NCI-H2227 treated with DMSO at 0.1 percent for 48 hours (cell line): ENCODE measurements around the gene ABCA7.

ENCODE experiments used
- DNase-seq: peaks from one replicate; lab custom pipeline; 2025; lab: John Stamatoyannopoulos, UW

Gene ABCA7

GRCh38 chr19:1072371-1073015 is 32.6 kb downstream of the ABCA7 start:
- DNase-seq: no peak

DNA sequence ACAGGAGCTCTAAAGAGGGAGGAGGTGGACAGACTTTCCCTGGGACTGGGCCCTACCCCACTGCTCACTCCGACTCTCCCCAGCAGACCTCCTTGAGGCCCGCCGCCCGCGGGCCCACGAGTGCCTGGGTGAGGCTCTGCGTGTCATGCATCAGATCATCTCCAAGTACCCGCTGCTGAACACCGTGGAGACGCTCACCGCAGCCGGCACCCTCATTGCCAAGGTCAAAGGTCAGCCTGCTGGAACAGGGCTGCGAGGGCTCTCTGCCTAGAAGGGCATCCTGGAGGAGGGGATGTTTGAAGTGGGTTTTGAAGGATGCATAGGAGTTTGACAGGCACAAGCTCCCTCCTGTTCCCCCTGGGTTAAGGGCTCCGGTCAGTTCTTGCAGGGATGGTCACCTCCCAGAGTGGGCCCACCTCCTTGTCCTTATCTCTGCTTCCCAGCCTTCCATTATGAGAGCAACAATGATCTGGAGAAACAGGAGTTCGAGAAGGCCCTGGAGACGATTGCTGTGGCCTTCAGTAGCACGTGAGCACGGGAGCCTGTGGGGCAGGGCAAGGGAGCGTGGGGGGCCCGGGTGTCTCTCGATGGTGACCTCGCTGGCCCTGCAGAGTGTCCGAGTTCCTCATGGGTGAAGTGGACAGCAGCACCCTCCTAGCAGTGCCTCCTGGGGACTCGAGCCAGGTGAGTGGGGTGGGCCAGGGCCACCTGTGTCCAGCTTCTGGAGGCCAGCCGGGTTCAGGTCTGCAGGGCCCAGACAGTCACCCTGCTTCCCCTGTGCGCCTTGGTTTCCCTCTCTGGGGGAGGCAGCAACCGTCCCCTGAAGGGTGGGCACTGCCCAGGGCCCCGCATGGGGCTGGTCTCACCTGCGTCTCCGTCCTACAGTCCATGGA is 33.4 kb downstream of the ABCA7 start:
- DNase-seq: no peak

GRCh38 chr19:1073956-1074517 is 34.1 kb downstream of the ABCA7 start:
- no peak for DNase-seq

DNA sequence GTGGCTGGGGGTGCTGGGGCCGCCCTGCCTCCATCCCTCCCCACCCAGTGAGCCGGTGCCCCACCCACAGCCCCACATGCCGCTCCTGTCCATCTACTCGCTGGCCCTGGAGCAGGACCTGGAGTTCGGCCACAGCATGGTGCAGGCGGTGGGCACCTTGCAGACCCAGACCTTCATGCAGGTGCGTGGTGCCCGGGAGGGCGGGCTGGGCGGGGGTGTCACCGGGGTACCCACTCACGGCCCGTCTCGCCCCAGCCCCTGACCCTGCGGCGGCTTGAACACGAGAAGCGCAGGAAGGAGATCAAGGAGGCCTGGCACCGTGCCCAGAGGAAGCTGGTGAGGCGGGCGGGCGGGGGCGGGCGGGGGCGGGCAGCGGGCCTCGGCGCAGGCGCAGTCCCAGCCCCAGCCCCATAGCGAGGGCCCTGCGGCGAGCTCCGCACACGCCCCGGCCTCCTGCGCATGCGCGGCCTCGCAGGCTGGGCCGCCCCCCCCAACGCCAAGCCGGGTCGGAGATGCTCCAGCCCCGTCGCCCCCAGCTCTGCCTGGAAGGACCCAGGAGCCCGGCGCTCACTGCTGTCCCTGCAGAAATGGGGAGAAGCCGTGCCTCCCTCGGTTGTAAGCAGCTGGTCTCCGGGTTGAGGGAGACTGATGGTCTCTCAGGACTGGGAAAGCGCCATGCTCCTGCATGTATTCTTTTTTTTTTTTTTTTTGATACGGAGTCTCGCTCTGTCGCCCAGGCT is 34.8 kb downstream of the ABCA7 start:
- DNase-seq: peak; percentile 59

- DNase-seq: no peak
Measured at GRCh38 chr19:1076046-1076386, 36.1 kb downstream of the ABCA7 start.

DNA sequence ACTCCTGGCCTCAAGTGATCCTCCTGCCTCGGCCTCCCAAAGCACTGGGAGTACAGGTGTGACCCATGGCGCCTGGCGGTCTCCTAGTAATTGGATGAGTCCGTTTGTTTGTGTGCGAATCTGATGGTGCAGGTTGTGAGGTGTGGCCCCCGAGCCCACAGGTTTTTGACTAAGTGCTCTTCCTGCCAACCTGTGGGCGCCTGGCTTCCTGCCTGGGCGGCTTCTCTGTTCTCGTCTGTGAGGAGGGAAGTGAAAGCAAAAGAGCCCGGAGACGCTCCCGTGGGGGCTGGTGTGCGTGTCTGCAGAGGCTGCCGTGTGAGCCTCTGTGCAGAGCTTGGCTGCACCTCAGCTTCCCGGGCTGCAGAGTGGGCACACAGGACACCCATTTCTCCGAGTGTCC is 37.0 kb downstream of the ABCA7 start:
- DNase-seq: no peak

DNA sequence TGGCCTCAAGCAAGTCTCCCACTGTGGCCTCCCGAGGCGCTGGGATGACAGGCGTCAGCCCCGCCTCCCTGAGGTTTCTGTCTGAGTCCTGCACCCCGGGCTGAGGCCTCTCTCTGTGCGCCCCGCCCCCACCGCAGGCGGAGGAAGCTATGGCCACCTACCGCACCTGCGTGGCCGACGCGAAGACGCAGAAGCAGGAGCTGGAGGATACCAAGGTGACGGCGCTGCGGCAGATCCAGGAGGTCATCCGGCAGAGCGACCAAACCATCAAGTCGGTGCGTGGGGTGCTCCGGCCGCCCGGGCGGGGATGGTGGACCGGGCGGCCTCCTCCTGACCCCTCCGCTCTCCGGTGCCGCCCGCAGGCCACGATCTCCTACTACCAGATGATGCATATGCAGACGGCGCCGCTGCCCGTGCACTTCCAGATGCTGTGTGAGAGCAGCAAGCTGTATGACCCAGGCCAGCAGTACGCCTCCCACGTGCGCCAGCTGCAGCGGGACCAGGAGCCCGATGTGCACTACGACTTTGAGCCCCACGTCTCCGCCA is 39.7 kb downstream of the ABCA7 start:
- DNase-seq: no peak

DNA sequence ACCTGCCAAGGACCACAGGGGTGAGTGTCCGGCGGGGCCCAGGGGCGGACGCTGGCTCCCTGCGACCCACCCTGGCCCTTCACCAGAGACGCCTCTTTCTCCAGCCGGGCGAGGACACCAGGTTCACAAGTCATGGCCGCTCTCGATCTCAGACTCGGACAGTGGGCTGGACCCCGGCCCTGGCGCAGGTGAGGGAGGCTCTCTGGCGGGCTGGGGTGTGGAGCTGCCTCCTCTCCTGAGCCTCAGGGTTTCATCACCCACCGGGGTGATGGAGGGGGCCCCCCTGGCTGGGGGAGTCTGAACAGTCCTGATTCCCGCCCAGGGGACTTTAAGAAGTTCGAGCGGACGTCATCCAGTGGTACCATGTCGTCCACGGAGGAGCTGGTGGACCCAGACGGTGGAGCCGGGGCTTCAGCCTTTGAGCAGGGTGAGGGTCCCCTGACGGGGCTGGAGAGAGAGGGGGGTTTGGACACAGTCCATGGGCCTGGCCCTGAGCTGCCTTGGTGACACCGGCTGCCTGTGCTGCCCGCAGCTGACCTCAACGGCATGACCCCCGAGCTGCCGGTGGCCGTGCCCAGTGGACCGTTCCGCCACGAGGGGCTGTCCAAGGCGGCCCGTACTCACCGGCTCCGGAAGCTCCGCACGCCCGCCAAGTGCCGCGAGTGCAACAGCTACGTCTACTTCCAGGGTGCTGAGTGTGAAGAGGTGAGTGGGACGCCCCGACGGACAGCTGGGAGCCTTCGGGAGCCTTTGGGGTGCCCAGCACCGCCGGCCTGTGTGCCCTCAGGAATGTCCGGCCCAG is 40.7 kb downstream of the ABCA7 start:
- DNase-seq: no peak

- no peak for DNase-seq
Measured at GRCh38 chr19:1081301-1082164, 41.6 kb downstream of the ABCA7 start.

DNA sequence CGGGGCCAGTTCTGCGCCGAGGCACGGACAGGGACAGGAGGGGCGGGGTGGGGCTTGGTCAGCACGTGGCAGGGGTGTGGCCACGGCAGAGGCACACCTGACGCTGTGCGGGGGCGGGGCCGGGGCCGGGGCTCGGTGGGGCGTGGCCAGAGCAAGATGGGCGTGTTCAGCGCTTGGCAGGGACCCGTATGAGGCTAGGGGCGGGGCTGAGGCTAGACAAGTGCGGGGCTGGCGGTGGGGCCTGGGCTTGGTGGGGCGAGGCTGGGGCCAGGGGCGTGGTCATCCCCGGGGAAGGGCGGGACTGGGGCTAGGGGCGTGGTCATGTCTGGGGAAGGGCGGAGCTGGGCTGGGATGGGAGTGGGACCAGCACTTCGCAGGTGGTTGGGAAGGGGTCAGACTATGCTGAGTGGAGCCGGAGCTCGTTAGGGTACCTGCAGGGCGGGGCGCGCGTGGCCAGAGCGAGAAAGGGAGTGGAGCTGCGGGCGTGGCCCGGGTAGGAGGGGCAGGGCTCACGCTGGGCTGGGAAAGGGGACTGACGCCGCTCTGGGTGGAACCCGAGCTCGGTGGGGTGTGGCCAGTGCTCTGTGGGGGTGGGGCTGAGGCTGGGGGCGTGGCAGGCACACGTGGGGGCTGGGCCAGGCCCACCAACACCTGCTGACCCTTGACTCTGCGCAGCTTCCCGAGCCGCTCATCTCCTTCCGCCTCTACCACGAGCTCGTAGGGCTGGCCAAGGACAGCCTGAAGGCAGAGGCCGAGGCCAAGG is 42.4 kb downstream of the ABCA7 start:
- DNase-seq: peak; percentile 73

DNA sequence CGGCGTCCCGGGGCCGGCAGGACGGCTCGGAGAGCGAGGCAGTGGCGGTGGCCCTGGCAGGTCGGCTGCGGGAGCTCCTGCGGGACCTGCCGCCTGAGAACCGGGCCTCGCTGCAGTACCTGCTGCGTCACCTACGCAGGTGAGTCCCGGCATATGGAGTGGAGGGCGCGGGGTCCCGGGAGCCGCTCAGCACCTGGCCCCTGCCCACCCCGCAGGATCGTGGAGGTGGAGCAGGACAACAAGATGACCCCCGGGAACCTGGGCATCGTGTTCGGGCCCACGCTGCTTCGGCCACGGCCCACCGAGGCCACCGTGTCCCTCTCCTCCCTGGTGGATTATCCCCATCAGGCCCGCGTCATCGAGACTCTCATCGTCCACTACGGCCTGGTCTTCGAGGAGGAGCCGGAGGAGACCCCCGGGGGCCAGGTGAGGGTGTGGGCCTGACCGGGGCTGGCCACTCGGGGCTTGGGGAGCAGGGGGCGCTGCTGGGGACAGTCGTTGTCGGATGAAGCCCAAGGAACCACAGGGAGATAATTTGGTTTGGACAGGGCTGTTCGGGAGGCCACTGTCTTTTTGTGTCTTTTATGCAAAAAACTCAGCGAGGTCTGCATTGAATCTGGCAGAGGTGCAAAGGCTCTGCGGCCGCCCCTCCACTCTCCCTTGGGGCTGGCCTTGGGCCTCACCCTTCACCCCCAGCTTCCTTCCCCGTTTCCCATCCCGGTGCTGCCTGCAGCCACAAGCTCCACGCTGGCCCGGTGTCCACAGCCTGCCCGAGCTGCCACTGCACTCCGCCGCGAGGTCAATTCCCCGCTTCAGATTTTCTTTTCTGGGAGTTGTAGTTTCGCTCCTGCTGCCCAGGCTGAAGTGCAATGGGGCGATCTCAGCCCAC is 43.3 kb downstream of the ABCA7 start:
- no peak for DNase-seq

- DNase-seq: no peak
Measured at GRCh38 chr19:1084024-1084868, 44.3 kb downstream of the ABCA7 start.

DNA sequence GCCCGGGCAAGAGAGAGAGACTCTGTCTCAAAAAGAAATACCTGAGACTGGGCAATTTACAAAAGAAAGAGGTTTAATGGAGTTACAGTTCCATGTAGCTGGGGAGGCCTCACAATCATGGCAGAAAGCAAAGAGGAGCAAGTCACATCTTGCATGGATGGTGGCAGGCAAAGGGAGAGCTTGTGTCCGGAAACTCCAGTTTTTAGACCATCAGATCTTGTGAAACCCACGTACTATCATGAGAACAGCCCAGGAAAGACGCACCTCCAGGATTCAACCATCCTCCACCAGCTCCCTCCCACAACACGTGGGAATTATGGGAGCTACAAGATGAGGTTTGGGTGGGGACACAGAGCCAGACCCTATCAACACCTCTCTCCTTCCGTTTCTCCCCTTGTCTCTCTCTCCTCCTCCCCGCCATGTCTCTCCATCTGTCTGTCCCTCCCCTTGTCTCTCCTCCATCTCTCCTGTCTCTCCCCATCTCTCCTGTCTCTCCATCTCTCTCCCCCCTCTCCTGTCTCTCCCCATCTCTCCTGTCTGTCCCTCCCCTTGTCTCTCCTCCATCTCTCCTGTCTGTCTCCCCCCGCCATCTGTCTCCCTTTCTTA is 45.2 kb downstream of the ABCA7 start:
- DNase-seq: no peak

DNA sequence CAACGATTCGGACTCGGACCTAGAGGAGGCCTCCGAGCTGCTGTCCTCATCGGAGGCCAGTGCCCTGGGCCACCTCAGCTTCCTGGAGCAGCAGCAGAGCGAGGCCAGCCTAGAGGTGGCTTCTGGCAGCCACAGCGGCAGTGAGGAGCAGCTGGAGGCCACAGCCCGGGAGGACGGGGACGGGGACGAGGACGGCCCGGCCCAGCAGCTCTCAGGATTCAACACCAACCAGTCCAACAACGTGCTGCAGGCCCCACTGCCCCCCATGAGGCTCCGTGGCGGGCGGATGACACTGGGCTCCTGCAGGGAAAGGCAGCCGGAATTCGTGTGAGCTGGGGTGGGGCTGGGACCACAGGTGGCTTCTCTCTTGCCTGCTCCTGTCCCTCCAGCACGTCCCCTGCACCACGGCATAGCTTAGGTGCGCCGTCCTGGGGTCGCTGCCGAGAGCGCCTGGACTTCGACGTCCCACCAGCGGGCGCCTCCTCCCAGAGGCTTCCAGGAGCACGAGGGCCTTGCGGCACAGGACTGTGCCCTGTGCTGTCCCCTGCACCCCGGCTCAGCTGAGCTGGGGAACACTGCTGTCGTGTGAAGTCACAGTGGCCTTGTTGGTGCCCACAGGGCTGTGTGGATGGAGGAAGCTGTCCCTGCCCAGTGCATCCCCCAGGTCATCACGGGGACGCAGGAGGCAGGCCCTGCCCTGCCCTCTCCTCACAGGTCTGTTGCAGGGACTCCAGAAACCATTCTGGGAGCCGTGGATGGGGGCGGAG is 46.0 kb downstream of the ABCA7 start:
- no peak for DNase-seq

- no peak for DNase-seq
Measured at GRCh38 chr19:1086613-1087012, 46.7 kb downstream of the ABCA7 start.

GRCh38 chr19:1087813-1088415 is 48.0 kb downstream of the ABCA7 start:
- no peak for DNase-seq
